OCI-M2 (cell line): ENCODE results near the gene PIR.

Experiments used
- DNase-seq: peaks from one replicate; lab custom pipeline; 2025; ENCODE audit not compliant: unreplicated experiment; lab: John Stamatoyannopoulos, UW

Gene PIR

GRCh38 chrX:15350329-15350996 lies 142.7 kb downstream of the PIR start:
- no peak for DNase-seq

- DNase-seq, result peak; percentile 24
These were observed 144.1 kb downstream of the PIR start for GRCh38 chrX:15349046-15349445.

- no peak for DNase-seq
These were observed 147.2 kb downstream of the PIR start for GRCh38 chrX:15345976-15346375.

- DNase-seq, result no peak
These were observed 149.0 kb downstream of the PIR start for GRCh38 chrX:15344106-15344505.

GRCh38 chrX:15343075-15343476 lies 150.1 kb downstream of the PIR start:
- no peak for DNase-seq

- no peak for DNase-seq
These were observed 152.3 kb downstream of the PIR start for GRCh38 chrX:15340867-15341266.

GRCh38 chrX:15336023-15336413 lies 157.1 kb downstream of the PIR start:
- DNase-seq, result no peak

- peak; percentile 59 for DNase-seq
These were observed 157.8 kb downstream of the PIR start, which contains the start of gene PIGA for GRCh38 chrX:15335135-15336022. PIGA (minus strand) TSS chrX:15335523; CDS start chrX:15331930, 3,593 bp downstream.
